Stimulated activated CD4-positive, alpha-beta T cell treated with anti-CD3 and anti-CD28 coated beads, Interleukin-15, amount 100 ng/mL, for 48 hours (primary cell): ENCODE data around the gene CACNA1D.

Source experiments
- DNase-seq, 2 donors: peaks; one replicate each; pipeline ENCODE4 v3.0.0-alpha.2; 2020; ENCODE audit warnings: low read depth in 2 of 2

The CACNA1D gene

DNA sequence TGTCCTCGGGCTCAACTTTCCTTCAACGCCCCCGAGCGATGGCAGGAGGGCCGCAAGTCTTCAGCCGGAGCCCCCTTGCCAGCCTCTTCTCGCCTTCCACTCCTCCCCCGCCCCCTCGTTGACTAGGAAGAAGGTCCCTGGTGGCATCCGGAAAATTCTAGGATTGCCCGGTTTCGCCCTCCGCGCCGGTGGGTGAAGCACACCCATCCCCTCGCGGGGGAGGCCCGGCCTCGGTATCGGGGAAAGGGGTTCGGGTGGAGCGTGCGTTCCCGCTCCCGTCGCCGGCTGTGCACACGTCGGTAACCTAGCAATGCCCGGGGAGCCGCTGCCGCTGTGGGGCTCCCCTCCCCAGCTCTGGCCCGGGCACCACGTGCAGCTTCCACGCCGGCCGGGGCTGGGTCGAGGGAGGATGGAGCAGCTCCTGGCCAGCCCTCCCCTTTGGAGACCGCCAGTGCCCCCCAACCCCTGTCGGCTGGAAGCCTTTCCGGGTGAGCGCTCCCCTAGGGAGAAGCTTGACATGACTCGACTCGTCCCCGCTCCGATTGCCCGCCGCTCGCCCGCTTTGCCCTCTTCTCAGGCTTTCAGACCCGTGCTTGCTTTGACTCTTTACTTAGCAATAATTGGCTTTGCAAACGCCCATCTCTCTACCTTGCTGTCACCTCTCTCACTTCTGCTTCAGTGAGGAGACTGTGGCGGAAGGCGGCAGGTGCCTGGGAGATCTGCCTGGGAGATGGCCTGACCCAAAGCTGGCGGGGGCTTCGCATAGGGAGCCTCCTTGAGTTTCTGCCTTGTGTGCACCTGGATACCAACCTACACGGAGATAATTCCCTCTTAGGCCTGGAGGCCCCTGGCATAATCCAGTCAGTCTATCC lies 1.3 kb downstream of the CACNA1D start:
- no peak for DNase-seq

DNA sequence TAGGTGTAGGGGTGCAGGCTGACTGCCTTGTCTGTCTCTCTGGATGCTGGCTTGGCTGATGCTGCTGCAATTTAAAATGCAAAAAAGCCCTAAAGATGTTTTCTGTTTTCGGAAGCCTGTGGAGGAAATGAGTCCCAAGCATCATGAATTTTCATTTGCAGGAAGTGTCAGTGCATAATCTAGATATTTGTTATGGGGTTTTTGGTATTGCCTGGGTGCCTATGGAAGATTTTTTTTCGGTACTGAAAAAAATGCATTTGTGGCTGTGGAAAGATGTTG lies 1.9 kb downstream of the CACNA1D start:
- DNase-seq: no peak

GRCh38 chr3:53496984-53497383 lies 2.6 kb downstream of the CACNA1D start:
- DNase-seq: no peak

DNA sequence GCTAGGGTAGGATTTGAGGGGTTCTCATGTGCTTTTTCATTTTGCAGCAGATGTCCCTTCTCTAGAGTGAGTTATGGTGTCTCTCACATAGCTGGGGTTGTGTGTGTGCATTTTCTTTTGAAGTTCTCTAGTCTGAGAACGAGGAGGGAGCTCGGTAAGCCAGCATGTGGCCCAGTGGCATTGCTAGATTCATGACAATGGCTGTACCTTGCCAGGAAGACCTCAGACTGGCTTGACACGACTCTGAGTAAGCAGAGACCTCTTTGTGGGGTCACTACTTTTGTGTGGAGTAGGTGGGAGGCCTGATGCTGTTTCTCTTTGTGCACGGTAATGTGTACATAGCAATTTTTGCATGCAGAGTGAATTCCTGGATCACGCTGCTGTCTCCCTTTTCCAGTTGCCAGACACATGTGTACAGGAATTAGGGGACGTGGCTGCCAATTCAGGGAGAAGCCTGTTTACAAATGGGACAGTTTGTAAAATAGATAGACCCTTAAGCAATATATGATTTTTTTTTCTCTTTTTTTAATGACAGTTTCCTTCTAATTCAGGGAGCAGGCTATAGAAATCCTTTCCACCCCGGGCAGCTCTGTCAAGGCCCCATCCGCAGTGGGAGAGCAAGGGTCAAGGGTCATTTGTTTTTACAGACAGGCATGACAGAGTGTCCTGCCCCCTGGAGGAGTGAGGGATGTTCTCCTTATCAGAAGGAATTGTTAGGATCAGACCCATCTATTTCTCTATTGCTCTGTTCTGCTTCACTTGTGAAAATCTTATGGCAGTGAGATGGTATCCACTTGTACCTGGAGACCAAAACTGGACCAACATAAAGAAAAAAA lies 4.6 kb downstream of the CACNA1D start:
- no peak for DNase-seq

DNA sequence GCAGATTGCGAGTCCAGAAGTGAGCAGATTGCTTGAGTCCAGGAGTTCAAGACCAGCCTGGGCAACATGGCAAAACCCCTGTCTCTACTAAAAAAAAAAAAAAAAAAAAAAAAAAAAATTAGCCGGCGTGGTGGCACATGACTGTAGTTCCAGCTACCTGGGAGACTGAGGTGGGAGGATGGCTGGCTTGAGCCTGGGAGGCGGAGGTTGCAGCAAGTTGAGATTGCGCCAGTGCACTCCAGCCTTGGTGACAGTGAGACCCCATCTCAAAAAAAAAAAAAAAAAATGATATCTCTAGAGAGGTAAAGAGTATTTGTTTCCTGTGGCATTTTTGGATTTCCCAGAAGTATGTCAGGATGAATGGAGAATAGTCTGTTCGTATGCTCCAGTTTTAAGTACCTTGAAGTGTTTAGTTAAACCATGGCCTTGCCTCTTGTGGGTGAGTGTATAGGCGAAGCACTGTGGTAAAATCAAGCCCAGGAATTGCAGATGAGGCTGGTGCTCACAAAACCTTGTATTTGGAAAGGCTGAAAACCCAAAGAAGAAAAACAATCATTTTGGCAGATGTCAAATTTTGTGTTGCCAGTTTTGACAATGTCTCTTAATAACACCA lies 5.9 kb downstream of the CACNA1D start:
- DNase-seq: no peak

DNA sequence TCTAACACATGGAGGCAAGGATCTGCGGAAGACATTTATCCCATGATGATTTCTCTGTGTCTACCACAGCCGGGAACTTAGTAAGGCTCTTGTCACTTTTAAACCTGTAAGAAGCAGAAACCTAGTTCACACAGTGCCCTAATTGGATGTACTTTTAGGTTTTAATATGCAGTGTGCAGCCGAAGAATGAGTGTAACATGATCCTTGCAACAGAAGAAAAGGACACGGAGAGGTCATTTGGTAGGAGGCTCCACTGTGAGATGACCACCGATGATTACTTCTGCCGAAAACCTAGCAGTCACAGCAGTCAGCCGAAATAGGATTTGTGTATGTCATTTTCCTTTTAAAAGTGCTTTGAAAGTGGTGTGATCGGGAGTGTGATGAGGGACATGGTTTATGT lies 6.8 kb downstream of the CACNA1D start:
- DNase-seq: no peak

DNA sequence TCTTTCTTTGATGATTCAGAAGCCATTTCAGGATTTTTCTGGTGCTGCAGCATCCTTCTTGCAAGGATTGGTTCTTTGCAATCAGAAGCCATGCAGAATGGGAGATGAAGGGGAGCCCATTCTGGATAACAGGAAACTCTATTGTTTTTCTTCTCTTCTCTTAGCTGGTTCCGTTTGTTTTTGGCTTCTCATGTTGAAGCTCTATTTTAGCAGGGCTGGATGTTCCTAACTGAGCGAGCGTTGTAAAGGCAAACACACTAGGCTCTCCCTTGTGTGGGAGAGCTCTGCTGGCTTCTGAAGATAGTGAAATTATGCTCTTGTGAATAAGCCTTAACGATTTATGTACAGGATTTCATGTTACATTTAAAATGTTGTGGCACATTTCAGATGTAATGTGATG lies 8.3 kb downstream of the CACNA1D start:
- DNase-seq: no peak

GRCh38 chr3:53503195-53503594 lies 8.8 kb downstream of the CACNA1D start:
- DNase-seq: no peak

DNA sequence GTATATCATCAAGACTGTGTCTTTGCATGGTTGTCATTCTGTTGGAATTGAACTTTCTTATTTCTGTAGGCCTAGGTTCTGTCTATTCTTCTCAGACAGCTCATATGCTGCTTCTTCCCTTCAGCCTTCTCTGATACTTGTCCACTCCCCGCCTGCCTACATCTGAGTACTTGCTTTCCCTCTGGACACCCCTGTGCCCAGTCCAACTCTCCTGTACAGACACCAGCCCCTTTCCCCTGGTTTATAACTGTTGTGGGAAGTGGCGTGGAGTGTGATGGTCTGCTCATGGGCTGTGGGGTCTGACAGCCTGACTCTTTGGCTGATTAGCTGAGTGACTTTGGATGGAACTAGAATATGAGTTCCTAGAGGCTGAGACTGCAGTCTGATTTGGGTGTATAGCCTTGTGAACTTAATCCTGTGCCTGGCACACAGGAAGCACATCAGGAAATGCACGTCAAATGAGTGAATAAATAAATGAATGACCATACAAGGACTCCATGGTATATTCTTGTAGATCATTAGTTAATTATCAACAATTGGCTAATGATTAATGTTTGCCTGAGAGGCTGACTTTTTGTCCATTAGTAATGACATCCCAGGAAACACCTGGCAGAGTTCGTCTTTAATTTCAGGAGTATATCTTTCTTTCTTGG lies 11.8 kb downstream of the CACNA1D start:
- DNase-seq: no peak

- DNase-seq: no peak
These were observed 12.3 kb downstream of the CACNA1D start for GRCh38 chr3:53506763-53507145.

DNA sequence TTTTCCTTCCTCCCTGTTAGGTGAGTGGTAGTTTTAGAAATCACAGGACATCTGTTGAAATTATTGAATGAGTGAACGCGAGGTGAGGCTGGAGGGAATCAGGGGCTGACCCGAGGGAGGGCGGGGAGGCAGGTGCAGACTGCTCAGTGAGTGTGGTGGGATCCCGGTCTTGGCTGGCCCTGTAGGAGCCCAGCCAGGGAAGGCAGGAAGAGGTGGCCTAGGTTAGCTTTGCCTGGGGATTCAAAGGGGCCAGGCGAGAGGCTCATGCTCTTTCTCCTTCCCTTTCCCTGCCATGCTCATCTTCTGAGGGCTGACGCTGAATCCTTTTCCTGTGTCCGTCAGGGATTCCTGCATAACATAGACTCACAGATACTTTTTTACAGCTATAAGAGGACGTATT lies 15.1 kb downstream of the CACNA1D start:
- no peak for DNase-seq

GRCh38 chr3:53510508-53510907 lies 16.1 kb downstream of the CACNA1D start:
- no peak for DNase-seq

- DNase-seq: no peak
These were observed 16.8 kb downstream of the CACNA1D start for GRCh38 chr3:53511246-53511645.

DNA sequence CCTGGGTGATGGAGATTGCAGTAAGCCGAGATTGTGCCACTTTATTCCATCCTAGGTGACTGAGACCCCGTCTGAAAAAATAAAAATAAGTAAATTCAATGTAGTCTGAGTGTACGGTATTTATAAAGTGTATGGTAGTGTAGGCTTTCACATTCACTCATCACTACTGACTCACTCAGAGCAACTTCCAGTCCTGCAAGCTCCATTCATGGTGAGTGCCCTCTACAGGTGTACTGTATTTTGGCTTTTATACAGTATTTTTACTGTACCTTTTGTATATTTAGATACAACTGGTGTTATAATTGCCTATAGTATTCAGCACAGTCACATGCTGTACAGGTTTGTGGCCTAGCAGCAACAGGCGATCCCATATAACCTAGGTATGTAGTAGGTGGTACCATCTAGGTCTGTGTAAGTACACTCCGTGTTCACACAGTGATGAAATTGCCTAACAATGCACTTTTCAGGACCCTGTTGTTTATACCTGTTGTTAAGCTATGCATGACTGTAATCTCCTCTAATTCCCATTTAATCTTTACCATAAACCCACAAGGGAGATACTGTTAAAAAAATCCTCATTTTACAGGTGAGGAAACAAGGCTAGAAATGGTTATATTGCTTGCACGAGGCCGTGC lies 19.3 kb downstream of the CACNA1D start:
- no peak for DNase-seq

GRCh38 chr3:53516339-53516738 lies 21.9 kb downstream of the CACNA1D start:
- no peak for DNase-seq

- DNase-seq: no peak
These were observed 24.1 kb downstream of the CACNA1D start for GRCh38 chr3:53518495-53518981.

GRCh38 chr3:53519065-53519709 lies 24.8 kb downstream of the CACNA1D start:
- DNase-seq: no peak

DNA sequence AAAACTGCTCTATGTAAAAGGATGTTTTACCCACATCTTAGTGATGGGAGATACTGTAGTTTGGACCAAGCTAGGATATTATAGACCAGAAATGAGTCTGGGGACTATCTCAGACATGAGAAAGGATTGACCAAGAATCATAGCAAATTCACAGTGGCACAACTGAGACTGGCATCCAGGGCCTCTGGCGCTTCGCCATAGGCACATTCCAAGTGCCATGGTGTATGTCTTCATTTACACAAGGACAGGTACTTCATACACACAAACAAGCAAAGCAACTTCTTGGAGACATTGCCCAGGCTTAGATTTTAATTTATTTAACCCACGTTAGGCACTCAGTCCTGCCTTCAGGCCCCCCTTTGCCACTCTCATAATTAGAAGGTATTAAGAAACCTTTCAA lies 28.9 kb downstream of the CACNA1D start:
- DNase-seq: no peak

GRCh38 chr3:53524566-53524965 lies 30.2 kb downstream of the CACNA1D start:
- no peak for DNase-seq

GRCh38 chr3:53525765-53526703 lies 31.6 kb downstream of the CACNA1D start:
- DNase-seq: no peak
